Sigmoid colon (tissue), 4 donors: ENCODE measurements around the gene PTH1R.

Experiments used
- CTCF ChIP-seq, 4 experiments: fragments of 450-650 bp in 3 of 4; fragments of 200-600 bp in 1 of 4; IDR thresholded peaks; one replicate each; pipeline ENCODE4 v1.5.1; 2016 to 2019; ENCODE audit warnings: antibody characterized with exemption in 4 of 4, mild to moderate bottlenecking in 3 of 4, moderate library complexity in 2 of 4
- POLR2A ChIP-seq, 2 donors: fragments of 450-650 bp; IDR thresholded peaks; one replicate each; pipeline ENCODE4 v1.6.1; 2016; ENCODE audit warnings: antibody characterized with exemption in 2 of 2, mild to moderate bottlenecking in 2 of 2, moderate library complexity in 2 of 2
- POLR2AphosphoS5 ChIP-seq, 4 donors: sonication (generic); formaldehyde crosslinking; IDR thresholded peaks; one replicate each; pipeline ENCODE4 v1.6.1; 2017; ENCODE audit warnings: antibody characterized with exemption in 4 of 4

GRCh38 chr3:46871222-46871621, 6.3 kb upstream of the PTH1R start:
- TF ChIP-seq POLR2A (IDR thresholded peaks at IDR 0.05) (no peak), CTCF (IDR thresholded peaks at IDR 0.05) (no peak), POLR2AphosphoS5 (IDR thresholded peaks at IDR 0.05) (no peak)
